Subcutaneous preadipocyte (primary cell): Measurements from ENCODE around the gene NAALADL1. TPM values are rescaled to one million over a fixed set of nuclear protein-coding genes. Genes with fewer than 3 reads are reported as not detected.

Experiments used
- small RNA-seq: library from RNA; depleted of rRNA; stranded (forward); fragments of <200 nt; gene quantifications from one replicate; pipeline ENCODE3, GENCODE V24; 2012
- total RNA-seq: library from RNA; depleted of rRNA; stranded (reverse); fragments of >200 nt; gene quantifications from 2 replicates; pipeline ENCODE4 v1.2.3, GENCODE V29; 2012

NAALADL1 gene, protein sequence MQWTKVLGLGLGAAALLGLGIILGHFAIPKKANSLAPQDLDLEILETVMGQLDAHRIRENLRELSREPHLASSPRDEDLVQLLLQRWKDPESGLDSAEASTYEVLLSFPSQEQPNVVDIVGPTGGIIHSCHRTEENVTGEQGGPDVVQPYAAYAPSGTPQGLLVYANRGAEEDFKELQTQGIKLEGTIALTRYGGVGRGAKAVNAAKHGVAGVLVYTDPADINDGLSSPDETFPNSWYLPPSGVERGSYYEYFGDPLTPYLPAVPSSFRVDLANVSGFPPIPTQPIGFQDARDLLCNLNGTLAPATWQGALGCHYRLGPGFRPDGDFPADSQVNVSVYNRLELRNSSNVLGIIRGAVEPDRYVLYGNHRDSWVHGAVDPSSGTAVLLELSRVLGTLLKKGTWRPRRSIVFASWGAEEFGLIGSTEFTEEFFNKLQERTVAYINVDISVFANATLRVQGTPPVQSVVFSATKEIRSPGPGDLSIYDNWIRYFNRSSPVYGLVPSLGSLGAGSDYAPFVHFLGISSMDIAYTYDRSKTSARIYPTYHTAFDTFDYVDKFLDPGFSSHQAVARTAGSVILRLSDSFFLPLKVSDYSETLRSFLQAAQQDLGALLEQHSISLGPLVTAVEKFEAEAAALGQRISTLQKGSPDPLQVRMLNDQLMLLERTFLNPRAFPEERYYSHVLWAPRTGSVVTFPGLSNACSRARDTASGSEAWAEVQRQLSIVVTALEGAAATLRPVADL
- total RNA-seq: 10.8 and 14.3 TPM in 2 replicates

DNA sequence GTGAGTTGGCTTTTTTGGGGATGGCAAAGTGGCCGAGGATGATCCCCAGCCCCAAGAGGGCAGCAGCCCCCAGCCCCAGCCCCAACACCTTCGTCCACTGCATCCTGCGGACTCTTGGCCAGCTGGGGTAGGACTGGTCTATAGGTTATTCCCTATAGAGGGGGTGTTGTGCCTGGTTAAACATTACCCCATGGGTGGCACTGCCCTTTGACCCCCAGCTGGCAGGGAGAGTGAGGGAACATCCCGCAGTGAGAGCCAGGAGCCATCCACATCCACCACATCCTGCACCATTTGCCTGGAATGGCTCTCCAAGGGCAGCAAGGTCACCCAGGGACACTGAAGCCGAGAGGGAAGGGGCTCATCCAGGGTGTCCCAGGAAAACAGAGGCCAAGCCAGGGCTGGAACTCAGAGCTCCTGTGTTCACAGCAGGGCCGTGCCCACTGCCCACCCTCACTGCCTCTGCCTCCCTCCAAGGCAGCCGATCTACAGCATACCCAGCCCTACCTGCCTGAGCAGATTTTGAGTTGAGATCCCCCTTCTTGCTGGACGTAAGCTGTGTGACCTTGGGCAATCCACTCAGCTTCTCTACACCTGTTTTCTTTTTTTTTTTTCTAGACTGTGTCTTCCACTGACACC lies at the start of gene NAALADL1:
NAALADL1 (minus strand) TSS at position 135 of the 636 bp plus-strand sequence; CDS start at position 103, 32 bp downstream.

DNA sequence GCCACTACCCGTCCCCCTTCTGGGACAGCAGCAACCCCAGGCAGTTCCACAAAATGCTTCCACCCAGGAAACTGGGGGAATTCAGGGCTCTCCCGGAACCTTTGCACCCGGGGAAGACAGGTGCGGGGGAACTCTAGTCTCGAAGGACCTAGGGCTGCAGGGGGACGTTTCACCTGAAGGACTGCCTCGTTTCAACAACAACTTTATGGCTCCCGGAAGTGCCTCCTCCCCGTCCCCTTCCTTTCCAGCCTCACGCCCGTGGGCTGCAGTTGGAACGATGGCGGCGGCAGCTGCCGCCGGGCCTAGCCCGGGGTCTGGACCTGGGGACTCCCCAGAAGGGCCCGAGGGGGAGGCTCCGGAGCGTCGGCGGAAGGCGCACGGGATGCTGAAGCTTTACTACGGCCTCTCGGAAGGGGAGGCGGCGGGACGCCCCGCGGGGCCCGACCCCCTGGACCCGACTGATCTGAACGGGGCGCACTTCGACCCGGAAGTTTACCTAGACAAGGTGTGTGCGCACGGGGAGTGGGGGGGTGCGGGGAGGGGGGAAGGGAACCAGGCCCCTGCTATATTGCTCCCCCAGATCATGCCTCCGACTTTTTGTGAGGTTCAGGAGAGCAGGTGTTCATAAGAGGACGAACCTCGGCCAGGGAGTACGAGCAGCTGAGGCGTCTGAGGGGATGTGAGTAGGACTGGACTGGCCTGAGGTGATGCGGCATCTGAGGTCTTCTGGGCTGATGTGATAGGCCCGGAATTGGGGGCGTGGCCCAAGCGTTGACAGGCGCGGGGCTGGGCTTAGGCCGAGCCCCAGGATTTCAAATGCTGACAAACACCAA lies 37.8 kb upstream of the NAALADL1 start, which contains the start of gene VPS51:
VPS51 (plus strand) TSS at position 241 of the 833 bp plus-strand sequence; CDS start at position 278, 37 bp downstream.

DNA sequence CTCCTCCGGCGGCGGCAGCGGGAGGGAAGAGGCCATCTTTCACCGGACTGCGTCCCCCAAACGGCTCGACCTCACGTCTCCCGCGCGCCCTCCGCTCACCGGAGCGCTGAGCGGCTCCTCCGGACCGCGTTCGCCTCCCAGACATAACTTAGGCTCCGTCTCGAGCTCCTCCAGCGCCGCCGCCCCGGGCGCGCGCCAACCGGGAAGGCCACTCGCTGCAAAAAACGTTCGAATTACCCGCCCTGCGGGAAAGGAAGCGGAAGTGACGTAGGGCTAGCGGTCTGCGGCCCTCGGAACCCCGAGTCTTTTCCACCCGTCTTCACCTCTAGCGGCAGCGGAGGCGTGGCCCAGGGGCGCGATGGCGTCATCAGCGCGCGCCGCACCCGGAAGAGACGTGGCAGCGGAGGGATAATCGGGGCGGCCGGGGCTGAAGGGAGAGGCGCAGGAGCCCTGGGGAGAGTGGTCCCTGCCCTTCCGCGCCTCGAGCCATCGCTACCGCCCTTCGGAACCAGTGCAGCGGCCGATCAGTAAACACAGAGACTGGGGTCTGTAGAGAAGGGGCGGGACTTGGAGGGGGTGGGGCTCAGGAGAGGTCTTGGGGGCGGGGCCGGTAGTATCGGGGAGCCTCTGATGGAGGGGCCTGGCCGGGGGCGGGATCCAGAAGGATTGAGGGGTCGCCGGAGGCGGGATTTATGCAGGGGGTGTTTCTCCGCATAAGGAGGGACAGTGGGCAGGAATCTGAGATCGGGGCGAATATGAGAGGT lies 25.7 kb upstream of the NAALADL1 start, which contains the start of the genes CDCA5 and ZFPL1:
CDCA5 (minus strand) TSS at position 207 of the 764 bp plus-strand sequence; CDS start at position 145, 62 bp downstream.
ZFPL1 (plus strand) TSS at position 389 of the 764 bp plus-strand sequence. CDS start 477 bp downstream, outside the sequence.

DNA sequence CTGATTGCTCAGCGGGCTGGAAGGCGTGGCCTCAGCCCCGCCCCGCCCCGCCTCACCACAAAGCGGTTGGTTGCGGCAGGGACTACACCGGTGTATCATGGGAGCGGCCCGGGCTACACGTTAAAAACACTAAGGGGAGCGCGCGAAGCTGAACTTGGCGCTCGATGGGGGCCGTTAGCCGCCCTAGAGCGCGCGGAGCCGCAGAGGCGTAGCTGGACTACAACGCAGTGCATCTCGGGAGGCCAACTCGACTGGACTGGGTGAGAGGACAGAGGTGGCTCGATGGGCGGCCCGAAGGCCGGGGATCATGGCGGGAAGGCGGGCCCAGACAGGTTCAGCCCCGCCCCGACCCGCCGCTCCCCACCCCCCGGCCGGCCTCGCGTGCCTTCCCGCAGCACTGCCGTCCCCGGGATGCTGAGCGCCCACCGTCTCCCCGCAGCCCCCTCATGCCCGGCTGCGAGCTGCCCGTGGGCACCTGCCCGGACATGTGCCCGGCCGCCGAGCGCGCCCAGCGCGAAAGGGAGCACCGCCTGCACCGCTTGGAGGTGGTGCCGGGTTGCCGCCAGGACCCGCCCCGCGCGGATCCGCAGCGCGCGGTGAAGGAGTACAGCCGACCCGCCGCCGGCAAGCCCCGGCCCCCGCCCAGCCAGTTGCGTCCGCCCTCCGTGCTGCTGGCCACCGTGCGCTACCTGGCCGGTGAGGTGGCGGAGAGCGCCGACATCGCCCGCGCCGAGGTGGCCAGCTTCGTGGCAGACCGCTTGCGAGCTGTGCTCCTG lies 17.3 kb downstream of the NAALADL1 start, which contains the start of gene SAC3D1:
SAC3D1 (plus strand) TSS at position 364 of the 776 bp plus-strand sequence; CDS start at position 447, 83 bp downstream.

DNA sequence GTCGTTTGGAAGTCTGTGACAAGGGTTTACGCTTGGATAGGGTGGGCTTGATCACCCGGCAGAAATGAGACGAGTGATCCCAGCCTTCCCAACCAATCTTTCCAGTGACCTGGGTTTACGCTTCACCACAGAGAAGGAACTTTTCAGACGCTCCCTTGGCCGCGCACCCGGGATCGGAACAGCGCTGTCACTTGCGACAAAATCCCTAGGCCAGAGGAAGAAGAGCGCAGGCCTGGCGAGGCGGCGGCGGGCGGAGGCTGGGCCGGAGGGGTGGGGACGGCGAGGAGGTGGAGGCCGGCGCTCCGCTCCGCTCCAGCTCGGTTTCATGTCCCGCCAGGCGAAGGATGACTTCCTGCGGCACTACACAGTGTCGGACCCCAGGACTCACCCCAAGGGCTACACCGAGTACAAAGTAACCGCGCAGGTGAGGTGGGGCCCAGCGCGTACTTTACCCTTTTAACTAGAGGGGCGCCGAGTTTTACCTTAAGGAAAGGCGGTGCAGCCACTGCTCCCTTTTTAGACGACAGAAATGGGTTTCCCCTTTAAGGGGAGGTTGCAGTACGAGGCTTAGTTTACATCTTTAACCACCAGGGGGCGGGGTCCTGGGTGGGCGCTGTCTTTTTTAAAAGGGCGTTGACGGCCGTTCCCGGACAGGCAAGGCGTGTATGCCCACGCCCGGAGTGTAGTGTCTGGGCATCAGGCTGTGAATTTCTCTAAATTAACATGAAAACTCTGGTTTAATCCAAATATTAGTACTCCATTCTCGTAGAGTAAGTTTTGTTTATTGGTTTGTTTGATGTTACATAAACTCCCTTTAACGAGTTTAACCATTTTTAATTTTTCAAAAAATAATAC lies 30.9 kb downstream of the NAALADL1 start, which contains the start of gene SNX15:
SNX15 (plus strand) TSS at position 227 of the 855 bp plus-strand sequence; CDS start at position 326, 99 bp downstream.

DNA sequence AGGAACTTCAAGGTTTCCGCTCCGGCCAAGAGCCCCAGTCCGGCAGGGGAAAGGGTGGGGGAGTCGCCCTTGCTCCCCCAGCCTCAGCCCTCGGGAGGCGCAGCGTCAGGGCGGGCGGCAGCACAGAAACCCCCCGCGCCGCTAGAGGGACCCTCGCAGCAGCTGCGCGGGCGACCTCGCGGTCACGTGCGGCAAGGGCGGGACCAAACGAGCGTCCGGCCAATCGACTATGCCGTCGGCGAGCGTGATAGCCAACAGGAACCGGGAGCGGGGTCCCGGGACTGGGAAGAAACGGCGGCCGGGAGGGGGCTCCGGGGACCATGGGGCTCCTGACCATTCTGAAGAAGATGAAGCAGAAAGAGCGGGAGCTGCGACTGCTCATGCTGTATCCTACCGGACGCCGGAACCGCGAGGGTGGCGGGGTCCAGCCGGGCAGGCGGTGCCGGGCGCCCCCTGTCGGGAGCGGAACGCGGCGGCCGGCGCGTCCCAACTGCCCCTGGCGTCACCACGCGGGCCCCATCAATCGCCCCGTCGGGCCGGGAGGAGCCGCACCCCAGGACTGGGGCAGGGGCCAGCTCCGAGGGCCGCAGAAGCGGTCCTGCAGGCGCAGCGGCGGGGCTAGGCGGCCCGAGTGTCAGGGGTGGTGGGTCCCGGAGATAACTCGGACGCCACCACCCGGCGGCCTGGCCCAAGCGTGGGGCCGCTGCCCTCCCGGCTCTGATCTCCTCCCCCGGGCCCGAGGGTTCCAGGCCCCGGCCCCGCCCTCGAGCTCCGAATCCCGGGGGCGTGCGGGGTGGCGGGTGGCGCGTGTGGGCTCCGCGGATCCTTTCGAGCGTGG lies 44.2 kb downstream of the NAALADL1 start, which contains the start of gene ARL2:
ARL2 (plus strand) TSS at position 273 of the 838 bp plus-strand sequence; CDS start at position 321, 48 bp downstream.

DNA sequence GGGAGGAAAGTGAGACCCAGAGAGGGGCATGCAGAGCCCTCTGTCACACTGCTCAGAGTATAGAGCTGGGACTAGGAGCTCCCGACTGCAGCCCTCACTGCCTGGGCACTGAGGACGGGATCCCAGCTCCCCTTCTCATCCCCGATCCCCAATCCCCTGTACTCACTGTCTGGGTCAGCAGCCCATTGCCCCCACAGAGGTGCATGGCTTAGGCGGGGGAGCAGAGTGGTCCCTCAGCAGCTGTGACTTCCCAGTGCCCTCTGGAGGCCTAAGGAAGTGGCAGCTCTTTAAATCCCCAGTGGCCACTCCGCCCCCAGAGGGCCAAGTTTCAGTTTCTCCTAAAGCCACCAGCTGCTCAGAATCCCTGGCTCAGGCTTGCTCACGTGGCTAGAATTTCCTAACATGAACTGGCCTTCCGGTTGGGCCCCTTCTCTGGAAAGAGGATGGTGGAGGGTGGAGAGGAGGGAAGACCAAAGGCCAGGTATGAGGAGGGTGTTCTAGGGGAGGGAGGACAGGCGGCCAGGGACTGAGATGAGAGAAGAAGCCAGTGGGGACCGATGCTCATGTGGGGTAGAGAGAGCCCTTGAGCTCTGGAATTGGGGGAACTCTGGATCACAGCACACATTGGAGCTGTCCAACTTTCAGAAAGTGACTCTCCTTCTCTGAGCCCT lies 61.5 kb downstream of the NAALADL1 start, which contains the start of gene BATF2:
BATF2 (minus strand) TSS at position 262 of the 671 bp plus-strand sequence; CDS start at position 205, 57 bp downstream.

Small RNAs within 50 kb of the gene (small RNA-seq; reads per million reads assigned to genes)
- gene MIR6879 (not detected), gene SNX15 (not detected)

Other genes with a start within 250 kb of the NAALADL1 start
- gene MEN1, start 248.0 kb downstream of the NAALADL1 start, total RNA-seq: 20.2 and 22.1 TPM in 2 replicates
- gene CDC42BPG, start 213.9 kb downstream of the NAALADL1 start, total RNA-seq: under 0.01 TPM in 2 replicates
- gene EHD1, start 179.9 kb downstream of the NAALADL1 start, total RNA-seq: 40.1 and 75.3 TPM in 2 replicates
- 15.4 and 19.5 TPM in 2 replicates for gene ATG2A, start 141.3 kb downstream of the NAALADL1 start, total RNA-seq
- gene PPP2R5B, start 133.9 kb downstream of the NAALADL1 start, total RNA-seq: 5.9 and 8.2 TPM in 2 replicates
- not detected in 2 replicates for gene GPHA2, start 122.7 kb downstream of the NAALADL1 start, total RNA-seq
- gene MAJIN, start 86.4 kb downstream of the NAALADL1 start, total RNA-seq: not detected in 2 replicates
- gene BATF2, start 61.6 kb downstream of the NAALADL1 start, total RNA-seq: 0.37 and 0.98 TPM in 2 replicates
- gene ARL2, start 44.4 kb downstream of the NAALADL1 start, total RNA-seq: 46.7 and 63.2 TPM in 2 replicates
- gene SNX15, start 31.1 kb downstream of the NAALADL1 start, total RNA-seq: 12.1 and 13.2 TPM in 2 replicates
- gene SAC3D1, start 17.3 kb downstream of the NAALADL1 start, total RNA-seq: 17.6 and 19.4 TPM in 2 replicates
- 12.5 and 18.6 TPM in 2 replicates for gene CDCA5, start 25.5 kb upstream of the NAALADL1 start, total RNA-seq
- gene ZFPL1, start 25.7 kb upstream of the NAALADL1 start, total RNA-seq: 26.8 and 29.0 TPM in 2 replicates
- 122 and 127 TPM in 2 replicates for gene VPS51, start 37.7 kb upstream of the NAALADL1 start, total RNA-seq
- 13.2 and 14.3 TPM in 2 replicates for gene TM7SF2, start 53.3 kb upstream of the NAALADL1 start, total RNA-seq
- 12.9 and 13.1 TPM in 2 replicates for gene ZNHIT2, start 59.1 kb upstream of the NAALADL1 start, total RNA-seq
- 193 and 272 TPM in 2 replicates for gene FAU, start 63.6 kb upstream of the NAALADL1 start, total RNA-seq
- 24.6 and 30.1 TPM in 2 replicates for gene MRPL49, start 63.8 kb upstream of the NAALADL1 start, total RNA-seq
- gene SYVN1, start 76.0 kb upstream of the NAALADL1 start, total RNA-seq: 12.5 and 15.1 TPM in 2 replicates
- not detected in 2 replicates for gene SPDYC, start 111.7 kb upstream of the NAALADL1 start, total RNA-seq
- gene CAPN1, start 123.4 kb upstream of the NAALADL1 start, total RNA-seq: 120 and 136 TPM in 2 replicates
- gene POLA2, start 203.4 kb upstream of the NAALADL1 start, total RNA-seq: 9.9 and 17.6 TPM in 2 replicates